SK-N-SH treated with all-trans-retinoic acid at 6 μM for 48 hours (cell line): ENCODE measurements around the gene BORCS6.

Experiments used
- ATAC-seq: fragments of 200-7000 bp; cut with Tn5 transposase; 3 replicates; pipeline ENCODE4 v1.9.1; 2020; ENCODE audit warnings: mild to moderate bottlenecking, moderate library complexity
- ARNTL ChIP-seq: fragments of 450-650 bp; formaldehyde crosslinking; IDR thresholded peaks from 2 replicates; pipeline ENCODE4 v1.5.0; 2020; ENCODE audit warnings: low read depth, mild to moderate bottlenecking, moderate library complexity, borderline replicate concordance
- BACH2 ChIP-seq: fragments of 250-450 bp; sonication (Bioruptor Pico); IDR thresholded peaks from 2 replicates; pipeline ENCODE4 v1.9.0; 2021; ENCODE audit warnings: mild to moderate bottlenecking, borderline replicate concordance
- CSDC2 ChIP-seq: fragments of 250-450 bp; sonication (Bioruptor Pico); IDR thresholded peaks from 2 replicates; pipeline ENCODE4 v1.5.0; 2020; ENCODE audit warnings: mild to moderate bottlenecking, moderate library complexity
- GLIS3 ChIP-seq: fragments of 250-450 bp; sonication (Bioruptor Pico); IDR thresholded peaks from 2 replicates; pipeline ENCODE4 v1.5.0; 2020; ENCODE audit warnings: mild to moderate bottlenecking, moderate library complexity
- ISL1 ChIP-seq: fragments of 250-450 bp; sonication (Bioruptor Pico); IDR thresholded peaks from 2 replicates; pipeline ENCODE4 v2.1.2; 2022; ENCODE audit warnings: mild to moderate bottlenecking, moderate library complexity
- OSR1 ChIP-seq: fragments of 250-450 bp; sonication (Bioruptor Pico); IDR thresholded peaks from 2 replicates; pipeline ENCODE4 v1.8.0; 2022; ENCODE audit warnings: moderate library complexity, mild to moderate bottlenecking, inconsistent platforms
- PATZ1 ChIP-seq: fragments of 250-450 bp; sonication (Bioruptor Pico); IDR thresholded peaks from 2 replicates; pipeline ENCODE4 v1.8.0; 2020; ENCODE audit warnings: mild to moderate bottlenecking, moderate library complexity, borderline replicate concordance
- POU6F1 ChIP-seq: fragments of 250-450 bp; sonication (Bioruptor Pico); IDR thresholded peaks from 2 replicates; pipeline ENCODE4 v1.8.0; 2021; ENCODE audit warnings: low read depth, mild to moderate bottlenecking, moderate library complexity, borderline replicate concordance
- PPARA ChIP-seq: fragments of 250-450 bp; sonication (Bioruptor Pico); IDR thresholded peaks from 2 replicates; pipeline ENCODE4 v1.5.0; 2020; ENCODE audit warnings: mild to moderate bottlenecking, borderline replicate concordance
- RARB ChIP-seq: fragments of 250-450 bp; sonication (Bioruptor Pico); IDR thresholded peaks from 2 replicates; pipeline ENCODE4 v1.8.0; 2021; ENCODE audit warnings: mild to moderate bottlenecking, moderate library complexity
- SNAI2 ChIP-seq: fragments of 250-450 bp; sonication (Bioruptor Pico); IDR thresholded peaks from 2 replicates; pipeline ENCODE4 v1.5.0; 2020; ENCODE audit warnings: mild to moderate bottlenecking, moderate library complexity
- TCF4 ChIP-seq: fragments of 250-450 bp; sonication (Bioruptor Pico); IDR thresholded peaks from 2 replicates; pipeline ENCODE4 v1.8.0; 2021; ENCODE audit warnings: mild to moderate bottlenecking, moderate library complexity, borderline replicate concordance
- TOX ChIP-seq: fragments of 250-450 bp; sonication (Bioruptor Pico); IDR thresholded peaks from 2 replicates; pipeline ENCODE4 v1.8.0; 2021; ENCODE audit warnings: mild to moderate bottlenecking, moderate library complexity, borderline replicate concordance
- ZC3H10 ChIP-seq: fragments of 250-450 bp; sonication (Bioruptor Pico); IDR thresholded peaks from 2 replicates; pipeline ENCODE4 v1.5.1; 2021; ENCODE audit warnings: mild to moderate bottlenecking, moderate library complexity
- ZFP3 ChIP-seq: fragments of 250-450 bp; sonication (Bioruptor Pico); IDR thresholded peaks from 2 replicates; pipeline ENCODE4 v1.5.0; 2020; ENCODE audit warnings: mild to moderate bottlenecking, moderate library complexity
- ZFP30 ChIP-seq: fragments of 450-650 bp; formaldehyde crosslinking; IDR thresholded peaks from 2 replicates; pipeline ENCODE4 v1.5.0; 2022; ENCODE audit warnings: mild to moderate bottlenecking, moderate library complexity
- ZNF70 ChIP-seq: fragments of 450-650 bp; formaldehyde crosslinking; IDR thresholded peaks from 2 replicates; pipeline ENCODE4 v1.5.0; 2020; ENCODE audit warnings: mild to moderate bottlenecking, moderate library complexity
- ZNF8 ChIP-seq: fragments of 450-650 bp; formaldehyde crosslinking; IDR thresholded peaks from 2 replicates; pipeline ENCODE4 v1.5.0; 2020; ENCODE audit warnings: mild to moderate bottlenecking, moderate library complexity
- TF ChIP-seq, protein P1 (sequence below): fragments of 250-450 bp; sonication (Bioruptor Pico); IDR thresholded peaks from 2 replicates; pipeline ENCODE4 v1.5.1; 2020; ENCODE audit warnings: low read depth, mild to moderate bottlenecking, moderate library complexity
- TF ChIP-seq, protein P2 (sequence below): fragments of 250-450 bp; sonication (Bioruptor Pico); IDR thresholded peaks from 2 replicates; pipeline ENCODE4 v1.5.0; 2020; ENCODE audit warnings: mild to moderate bottlenecking, moderate library complexity

The BORCS6 gene

GRCh38 chr17:8189711-8190477 is at the start of gene BORCS6:
Gene BORCS6 (minus strand): TSS chr17:8190180. CDS start chr17:8190140, 40 bp downstream.
- peak; percentile 70 for ATAC-seq
- TF ChIP-seq CSDC2 (CRISPR knock-in tag) (no peak), PATZ1 (CRISPR knock-in tag) (peak; percentile 74; the same call in 1 of the 2 replicates), ZFP3 (CRISPR knock-in tag) (0 out of 2 replicates have a peak, but pooled peaks have one; percentile 32)

DNA sequence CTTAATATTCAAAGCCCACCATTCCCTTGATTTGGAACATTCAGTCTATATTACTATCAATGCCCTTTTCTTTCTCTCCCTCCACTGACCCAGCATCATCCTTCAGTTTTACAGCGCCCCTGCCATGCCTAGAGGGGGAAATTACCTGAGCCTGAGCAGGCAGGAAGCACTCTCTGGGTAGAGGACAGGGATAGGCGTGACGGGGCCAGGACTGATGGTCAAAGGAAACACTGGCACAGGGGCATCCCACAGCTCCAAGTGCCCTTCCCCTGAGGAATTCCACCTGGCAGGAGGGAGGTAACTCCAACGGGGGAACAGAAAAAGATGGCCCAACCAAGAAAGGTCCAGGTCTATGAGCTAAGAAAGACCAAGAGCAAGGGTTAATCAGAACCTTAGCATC is 47.9 kb upstream of the BORCS6 start:
- no peak for ATAC-seq
- no peak for TF ChIP-seq ZFP3 (CRISPR knock-in tag)
- no peak for TF ChIP-seq ZNF8 (CRISPR knock-in tag)
- TF ChIP-seq PPARA (CRISPR knock-in tag): no peak
- no peak for TF ChIP-seq OSR1 (CRISPR knock-in tag)
- TF ChIP-seq, protein P1, sequence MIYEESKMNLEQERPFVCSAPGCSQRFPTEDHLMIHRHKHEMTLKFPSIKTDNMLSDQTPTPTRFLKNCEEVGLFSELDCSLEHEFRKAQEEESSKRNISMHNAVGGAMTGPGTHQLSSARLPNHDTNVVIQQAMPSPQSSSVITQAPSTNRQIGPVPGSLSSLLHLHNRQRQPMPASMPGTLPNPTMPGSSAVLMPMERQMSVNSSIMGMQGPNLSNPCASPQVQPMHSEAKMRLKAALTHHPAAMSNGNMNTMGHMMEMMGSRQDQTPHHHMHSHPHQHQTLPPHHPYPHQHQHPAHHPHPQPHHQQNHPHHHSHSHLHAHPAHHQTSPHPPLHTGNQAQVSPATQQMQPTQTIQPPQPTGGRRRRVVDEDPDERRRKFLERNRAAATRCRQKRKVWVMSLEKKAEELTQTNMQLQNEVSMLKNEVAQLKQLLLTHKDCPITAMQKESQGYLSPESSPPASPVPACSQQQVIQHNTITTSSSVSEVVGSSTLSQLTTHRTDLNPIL (CRISPR knock-in tag): no peak
- TF ChIP-seq ZC3H10 (CRISPR knock-in tag): no peak
- TF ChIP-seq, all 23 proteins: peak for 0

- TF ChIP-seq ZNF8 (CRISPR knock-in tag): no peak
- no peak for ATAC-seq
These were observed 47.2 kb upstream of the BORCS6 start for GRCh38 chr17:8237175-8237574.

DNA sequence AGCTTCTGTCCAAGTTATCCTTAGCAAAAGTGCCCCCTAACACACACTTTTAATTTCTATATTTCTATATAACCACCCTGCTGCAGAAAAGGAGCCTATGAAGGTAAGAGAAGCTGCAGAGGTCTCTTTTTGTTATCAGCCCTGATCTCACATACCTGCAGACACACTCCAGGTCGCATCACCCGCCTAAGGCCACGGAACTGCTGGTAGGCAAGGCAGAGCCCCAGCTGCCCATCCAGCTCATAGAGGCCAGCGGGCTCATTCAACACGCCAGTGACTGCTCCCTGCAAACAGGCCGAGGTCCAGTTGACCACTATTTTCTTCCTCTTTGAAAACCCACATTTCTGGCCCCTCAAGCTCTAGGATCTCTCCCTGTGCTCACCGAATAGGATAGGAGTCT is 45.7 kb upstream of the BORCS6 start:
- no peak for TF ChIP-seq ARNTL (CRISPR knock-in tag)
- TF ChIP-seq OSR1 (CRISPR knock-in tag): no peak
- no peak for TF ChIP-seq SNAI2 (CRISPR knock-in tag)
- TF ChIP-seq, protein P2, sequence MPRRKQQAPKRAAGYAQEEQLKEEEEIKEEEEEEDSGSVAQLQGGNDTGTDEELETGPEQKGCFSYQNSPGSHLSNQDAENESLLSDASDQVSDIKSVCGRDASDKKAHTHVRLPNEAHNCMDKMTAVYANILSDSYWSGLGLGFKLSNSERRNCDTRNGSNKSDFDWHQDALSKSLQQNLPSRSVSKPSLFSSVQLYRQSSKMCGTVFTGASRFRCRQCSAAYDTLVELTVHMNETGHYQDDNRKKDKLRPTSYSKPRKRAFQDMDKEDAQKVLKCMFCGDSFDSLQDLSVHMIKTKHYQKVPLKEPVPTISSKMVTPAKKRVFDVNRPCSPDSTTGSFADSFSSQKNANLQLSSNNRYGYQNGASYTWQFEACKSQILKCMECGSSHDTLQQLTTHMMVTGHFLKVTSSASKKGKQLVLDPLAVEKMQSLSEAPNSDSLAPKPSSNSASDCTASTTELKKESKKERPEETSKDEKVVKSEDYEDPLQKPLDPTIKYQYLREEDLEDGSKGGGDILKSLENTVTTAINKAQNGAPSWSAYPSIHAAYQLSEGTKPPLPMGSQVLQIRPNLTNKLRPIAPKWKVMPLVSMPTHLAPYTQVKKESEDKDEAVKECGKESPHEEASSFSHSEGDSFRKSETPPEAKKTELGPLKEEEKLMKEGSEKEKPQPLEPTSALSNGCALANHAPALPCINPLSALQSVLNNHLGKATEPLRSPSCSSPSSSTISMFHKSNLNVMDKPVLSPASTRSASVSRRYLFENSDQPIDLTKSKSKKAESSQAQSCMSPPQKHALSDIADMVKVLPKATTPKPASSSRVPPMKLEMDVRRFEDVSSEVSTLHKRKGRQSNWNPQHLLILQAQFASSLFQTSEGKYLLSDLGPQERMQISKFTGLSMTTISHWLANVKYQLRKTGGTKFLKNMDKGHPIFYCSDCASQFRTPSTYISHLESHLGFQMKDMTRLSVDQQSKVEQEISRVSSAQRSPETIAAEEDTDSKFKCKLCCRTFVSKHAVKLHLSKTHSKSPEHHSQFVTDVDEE (CRISPR knock-in tag): no peak
- no peak for TF ChIP-seq PPARA (CRISPR knock-in tag)
- TF ChIP-seq POU6F1 (CRISPR knock-in tag): no peak
- TF ChIP-seq ZFP30 (CRISPR knock-in tag): no peak
- TF ChIP-seq ZNF70 (CRISPR knock-in tag): no peak
- TF ChIP-seq BACH2 (CRISPR knock-in tag): no peak
- no peak for TF ChIP-seq ZNF8 (CRISPR knock-in tag)
- no peak for TF ChIP-seq ISL1 (CRISPR knock-in tag)
- TF ChIP-seq CSDC2 (CRISPR knock-in tag): no peak
- TF ChIP-seq GLIS3 (CRISPR knock-in tag): no peak
- TF ChIP-seq, protein P1 (CRISPR knock-in tag): no peak
- TF ChIP-seq TCF4 (CRISPR knock-in tag): no peak
- no peak for TF ChIP-seq RARB (CRISPR knock-in tag)
- no peak for TF ChIP-seq TOX (CRISPR knock-in tag)
- no peak for ATAC-seq
